CD4-positive, alpha-beta T cell treated with Interleukin-15 for 1 hour (primary cell): ENCODE results near the gene SLAMF7.
"Not testable (repeated sequence)": the region's sequence is repeated elsewhere in the genome, so short reads cannot be mapped to it uniquely, and the experiment has no call there.

Experiments
- DNase-seq: peaks from one replicate; pipeline ENCODE4 v3.0.0-alpha.2; 2020

SLAMF7 gene

GRCh38 chr1:160721473-160721872 lies 17.6 kb upstream of the SLAMF7 start:
- no peak for DNase-seq

GRCh38 chr1:160722726-160723125 lies 16.3 kb upstream of the SLAMF7 start:
- DNase-seq = no peak

GRCh38 chr1:160723332-160723731 lies 15.7 kb upstream of the SLAMF7 start:
- no peak for DNase-seq

GRCh38 chr1:160724465-160725242 lies 14.4 kb upstream of the SLAMF7 start:
- no peak for DNase-seq

GRCh38 chr1:160726114-160726497 lies 12.9 kb upstream of the SLAMF7 start:
- DNase-seq = no peak

GRCh38 chr1:160726498-160727315 lies 12.3 kb upstream of the SLAMF7 start:
- peak; percentile 74 for DNase-seq

GRCh38 chr1:160727316-160727640 lies 11.8 kb upstream of the SLAMF7 start:
- no peak for DNase-seq

GRCh38 chr1:160731564-160731963 lies 7.5 kb upstream of the SLAMF7 start:
- not testable (repeated sequence) for DNase-seq

GRCh38 chr1:160731990-160732389 lies 7.1 kb upstream of the SLAMF7 start:
- no peak for DNase-seq

GRCh38 chr1:160733898-160734297 lies 5.1 kb upstream of the SLAMF7 start:
- no peak for DNase-seq

- no peak for DNase-seq
Measured at GRCh38 chr1:160734301-160734700, 4.7 kb upstream of the SLAMF7 start.

GRCh38 chr1:160738271-160738670 lies 776 bp upstream of the SLAMF7 start:
- no peak for DNase-seq

GRCh38 chr1:160740133-160740688 lies 1.2 kb downstream of the SLAMF7 start:
- DNase-seq = no peak

GRCh38 chr1:160741092-160741501 lies 2.0 kb downstream of the SLAMF7 start:
- DNase-seq = no peak

GRCh38 chr1:160741612-160742348 lies 2.7 kb downstream of the SLAMF7 start:
- DNase-seq = no peak

- DNase-seq = no peak
Measured at GRCh38 chr1:160742428-160743127, 3.5 kb downstream of the SLAMF7 start.

GRCh38 chr1:160743266-160743665 lies 4.2 kb downstream of the SLAMF7 start:
- DNase-seq = no peak

- no peak for DNase-seq
Measured at GRCh38 chr1:160744199-160744851, 5.3 kb downstream of the SLAMF7 start.

GRCh38 chr1:160744852-160745520 lies 5.9 kb downstream of the SLAMF7 start:
- DNase-seq = no peak

GRCh38 chr1:160745551-160745950 lies 6.5 kb downstream of the SLAMF7 start:
- no peak for DNase-seq

GRCh38 chr1:160746836-160747500 lies 7.9 kb downstream of the SLAMF7 start:
- DNase-seq = no peak
